CD4-positive, alpha-beta T cell treated with Interferon alpha-2 for 1 hour (primary cell): ENCODE results near the gene HMBS.
"Not testable (repeated sequence)": the region's sequence is repeated elsewhere in the genome, so short reads cannot be mapped to it uniquely, and the experiment has no call there.

Source experiments
- DNase-seq, 2 donors: peaks; one replicate each; pipeline ENCODE4 v3.0.0-alpha.2; 2020 to 2022

Gene HMBS

GRCh38 chr11:119084663-119085436, at the start of gene HMBS:
Gene HMBS (plus strand): TSS chr11:119084881. CDS start chr11:119085034, 153 bp downstream.
- peak; percentile 91 to 94 for DNase-seq

- DNase-seq: no peak
Measured at GRCh38 chr11:119038884-119039283, 45.8 kb upstream of the HMBS start.

GRCh38 chr11:119039471-119039870, 45.2 kb upstream of the HMBS start:
- DNase-seq: not testable (repeated sequence)

GRCh38 chr11:119041821-119042514, 42.7 kb upstream of the HMBS start:
- no peak for DNase-seq

GRCh38 chr11:119042927-119043326, 41.8 kb upstream of the HMBS start:
- DNase-seq: no peak

GRCh38 chr11:119044708-119045107, 40.0 kb upstream of the HMBS start:
- no peak for DNase-seq

- DNase-seq: no peak
Measured at GRCh38 chr11:119046489-119046888, 38.2 kb upstream of the HMBS start.

- no peak for DNase-seq
Measured at GRCh38 chr11:119047205-119047604, 37.5 kb upstream of the HMBS start.

GRCh38 chr11:119048644-119049043, 36.0 kb upstream of the HMBS start:
- no peak for DNase-seq

GRCh38 chr11:119049081-119049480, 35.6 kb upstream of the HMBS start:
- DNase-seq: no peak

- DNase-seq: peak in 1 of 2 donors; percentile 39
Measured at GRCh38 chr11:119051440-119052162, 33.1 kb upstream of the HMBS start.

- no peak for DNase-seq
Measured at GRCh38 chr11:119052163-119052814, 32.4 kb upstream of the HMBS start.

- DNase-seq: no peak
Measured at GRCh38 chr11:119054418-119054817, 30.3 kb upstream of the HMBS start.

- peak in 1 of 2 donors; percentile 22 for DNase-seq
Measured at GRCh38 chr11:119055901-119056300, 28.8 kb upstream of the HMBS start.

GRCh38 chr11:119056421-119056999, 28.2 kb upstream of the HMBS start:
- DNase-seq: peak; percentile 36 to 67

- DNase-seq: peak; percentile 97 to 99
Measured at GRCh38 chr11:119057000-119057769, 27.5 kb upstream of the HMBS start, which contains the start of gene HYOU1. Gene HYOU1 (minus strand): TSS chr11:119057205. CDS start chr11:119056160, 1,045 bp downstream.

- DNase-seq: not testable (repeated sequence)
Measured at GRCh38 chr11:119059128-119059527, 25.6 kb upstream of the HMBS start.

GRCh38 chr11:119061256-119061655, 23.4 kb upstream of the HMBS start:
- no peak for DNase-seq

GRCh38 chr11:119062779-119063178, 21.9 kb upstream of the HMBS start:
- DNase-seq: no peak

- peak; percentile 54 to 69 for DNase-seq
Measured at GRCh38 chr11:119065369-119065768, 19.3 kb upstream of the HMBS start.

GRCh38 chr11:119067371-119068222, 17.1 kb upstream of the HMBS start, which contains the start of gene VPS11:
Gene VPS11 (plus strand): TSS chr11:119067818. CDS start chr11:119067824, 6 bp downstream.
- peak; percentile 97 for DNase-seq
